GM19238 (cell line): ENCODE results near the gene SLC12A3.

Experiments used
- DNase-seq: peaks from one replicate; pipeline ENCODE4 v3.0.0; 2011; ENCODE audit warnings: low spot score; ENCODE audit not compliant: insufficient read length

The SLC12A3 gene

GRCh38 chr16:56864960-56865359, at the start of gene SLC12A3:
Gene SLC12A3 (plus strand): TSS chr16:56865207. CDS start chr16:56865236, 29 bp downstream.
- no peak for DNase-seq

- DNase-seq, result no peak
Measured at GRCh38 chr16:56815721-56816120, 49.3 kb upstream of the SLC12A3 start.

GRCh38 chr16:56817056-56817455, 48.0 kb upstream of the SLC12A3 start:
- no peak for DNase-seq

- no peak for DNase-seq
Measured at GRCh38 chr16:56817938-56818337, 47.1 kb upstream of the SLC12A3 start.

GRCh38 chr16:56823081-56823733, 41.8 kb upstream of the SLC12A3 start:
- no peak for DNase-seq

GRCh38 chr16:56824331-56824730, 40.7 kb upstream of the SLC12A3 start:
- DNase-seq, result no peak

- DNase-seq, result no peak
Measured at GRCh38 chr16:56824804-56825203, 40.2 kb upstream of the SLC12A3 start.

- no peak for DNase-seq
Measured at GRCh38 chr16:56825826-56826225, 39.2 kb upstream of the SLC12A3 start.

- no peak for DNase-seq
Measured at GRCh38 chr16:56828647-56829046, 36.4 kb upstream of the SLC12A3 start.

- DNase-seq, result no peak
Measured at GRCh38 chr16:56830669-56831068, 34.3 kb upstream of the SLC12A3 start.

- no peak for DNase-seq
Measured at GRCh38 chr16:56832768-56833167, 32.2 kb upstream of the SLC12A3 start.

- DNase-seq, result no peak
Measured at GRCh38 chr16:56833243-56833970, 31.6 kb upstream of the SLC12A3 start.

- DNase-seq, result no peak
Measured at GRCh38 chr16:56835320-56835719, 29.7 kb upstream of the SLC12A3 start.

GRCh38 chr16:56836410-56837230, 28.4 kb upstream of the SLC12A3 start:
- no peak for DNase-seq

GRCh38 chr16:56838622-56839337, 26.2 kb upstream of the SLC12A3 start:
- DNase-seq, result no peak

- no peak for DNase-seq
Measured at GRCh38 chr16:56841233-56841632, 23.8 kb upstream of the SLC12A3 start.

- DNase-seq, result no peak
Measured at GRCh38 chr16:56841659-56842058, 23.3 kb upstream of the SLC12A3 start.

GRCh38 chr16:56842133-56842532, 22.9 kb upstream of the SLC12A3 start:
- no peak for DNase-seq

- no peak for DNase-seq
Measured at GRCh38 chr16:56844056-56844455, 21.0 kb upstream of the SLC12A3 start.

GRCh38 chr16:56847173-56847910, 17.7 kb upstream of the SLC12A3 start:
- DNase-seq, result no peak
